Spleen (tissue), 11 donors: ENCODE measurements around the gene DSG1. TPM values are rescaled to one million over a fixed set of nuclear protein-coding genes. Genes with fewer than 3 reads are reported as not detected.

Experiments
- DNase-seq: peaks from one replicate; pipeline ENCODE4 v3.0.0-alpha.2; 2020
- H3K27ac ChIP-seq, 8 donors: fragments of 200-600 bp; sonication (generic) in 7 of 8; 1 replicate in 4 of 8; 2 replicates in 4 of 8; pipeline versions ENCODE4 v1.5.0 to v1.8.0; 2016 to 2021; ENCODE audit warnings: inconsistent platforms in 4 of 8, mild to moderate bottlenecking in 4 of 8, moderate library complexity in 1 of 8
- H3K27me3 ChIP-seq, 7 donors: fragments of 200-600 bp; sonication (generic) in 6 of 7; replicated peaks in 1 of 7; 1 replicate in 4 of 7; 2 replicates in 3 of 7; pipeline versions ENCODE4 v1.5.0 to v1.8.0; 2016 to 2021; ENCODE audit warnings: inconsistent platforms in 3 of 7, mild to moderate bottlenecking in 1 of 7
- H3K36me3 ChIP-seq, 6 donors: fragments of 200-600 bp; sonication (generic) in 5 of 6; 1 replicate in 4 of 6; 2 replicates in 2 of 6; pipeline versions ENCODE4 v1.5.0 to v1.8.0; 2016 to 2021; ENCODE audit warnings: inconsistent platforms in 2 of 6
- H3K4me1 ChIP-seq, 6 donors: fragments of 200-600 bp; sonication (generic) in 5 of 6; 1 replicate in 3 of 6; 2 replicates in 3 of 6; pipeline versions ENCODE4 v1.5.0 to v1.8.0; 2016 to 2021; ENCODE audit warnings: inconsistent platforms in 3 of 6
- H3K4me3 ChIP-seq, 8 donors: fragments of 200-600 bp; sonication (generic) in 7 of 8; 1 replicate in 4 of 8; 2 replicates in 4 of 8; pipeline versions ENCODE4 v1.5.0 to v1.8.0; 2016 to 2021; ENCODE audit warnings: inconsistent platforms in 4 of 8, mild to moderate bottlenecking in 4 of 8, moderate library complexity in 2 of 8
- H3K9me3 ChIP-seq, 8 donors: fragments of 200-600 bp; sonication (generic) in 7 of 8; 1 replicate in 4 of 8; 2 replicates in 4 of 8; pipeline versions ENCODE4 v1.5.0 to v1.8.0; 2016 to 2021; ENCODE audit warnings: inconsistent platforms in 4 of 8
- POLR2A ChIP-seq, 3 donors: fragments of 450-650 bp; IDR thresholded peaks; one replicate each; pipeline ENCODE4 v1.5.1; 2017; ENCODE audit warnings: antibody characterized with exemption in 3 of 3, mild to moderate bottlenecking in 1 of 3
- POLR2AphosphoS5 ChIP-seq, 3 donors: sonication (generic); formaldehyde crosslinking; IDR thresholded peaks; one replicate each; pipeline ENCODE4 v1.5.1; 2017; ENCODE audit warnings: antibody characterized with exemption in 3 of 3
- WGBS, 5 donors: extraction: QIAGEN DNeasy Blood & Tissue Kit in 3 of 5; methylation state at CpG; one replicate each; pipeline versions ENCODE4 v1.1.5 to v1.1.7; 2013 to 2018; 5-methylcytosine and 5-hydroxymethylcytosine counted together
- intact Hi-C: fragments of 100-400 bp; cut with DNase I; formaldehyde crosslinking; loops from one replicate; pipeline ENCODE4 v1.15.0; 2023; ENCODE audit warnings: low total_unique reads
- polyA plus RNA-seq, 3 donors: library from polyadenylated mRNA; stranded (reverse); fragments of 200-250 nt; gene quantifications; one replicate each; pipeline ENCODE4 v1.2.1, GENCODE V29; 2013
- total RNA-seq, 7 donors: library from RNA; depleted of rRNA in 3 of 7; stranded (reverse); fragments of >200 nt in 3 of 7; fragmentation: NEBNext Ultra II Directional in 4 of 7; extraction: Animal tissue kit (Norgen Biotek cat#: 25700) in 4 of 7; gene quantifications; one replicate each; pipeline versions ENCODE4 v1.1.0 to v1.2.1, GENCODE V29; 2016 to 2021
- TF ChIP-seq, protein P1 (sequence below), 11 experiments: fragments of 200-600 bp in 7 of 11; fragments of 450-650 bp in 4 of 11; sonication (generic) in 4 of 11; IDR thresholded peaks in 8 of 11; conservative IDR thresholded peaks in 3 of 11; 1 replicate in 7 of 11; 2 replicates in 4 of 11; pipeline versions ENCODE4 v1.4.0 to v1.8.0; 2016 to 2021; ENCODE audit warnings: antibody characterized with exemption in 11 of 11, inconsistent platforms in 4 of 11, mild to moderate bottlenecking in 1 of 11
- donor health status: healthy with polysubstance abuse.
- donor health status: DM: no; HTN: no; CAD: no; lungs with moderate emphysema.
- donor health status: DM: no; HTN: no; CAD: no.
- donor health status: Bipolar disorder and iron deficiency.
- donor health status: healthy.
- donor health status: DM: no; HTN: no; CAD: no.
- donor health status: DM: yes; HTN: yes; CAD: no.

The DSG1 gene
- total and polyA plus RNA-seq, 10 donors, result not detected

- Histone ChIP-seq H3K36me3 (no peaks in the 10 kb centered on the region), H3K27ac (no peak overlapping the region), H3K4me1 (peaks cover 0 to 7% (median 2%) of the 10 kb centered on the region in 6 donors), H3K27me3 (no peaks in the 10 kb centered on the region), H3K4me3 (no peak overlapping the region), H3K9me3 (no peaks in the 10 kb centered on the region)
- intact Hi-C loops, result no loop called here
- no peak for DNase-seq
- 24 to 34% (median 28%) methylated on average over 6 of the region's 6 CpGs for WGBS, 5 donors
- TF ChIP-seq, protein P1, sequence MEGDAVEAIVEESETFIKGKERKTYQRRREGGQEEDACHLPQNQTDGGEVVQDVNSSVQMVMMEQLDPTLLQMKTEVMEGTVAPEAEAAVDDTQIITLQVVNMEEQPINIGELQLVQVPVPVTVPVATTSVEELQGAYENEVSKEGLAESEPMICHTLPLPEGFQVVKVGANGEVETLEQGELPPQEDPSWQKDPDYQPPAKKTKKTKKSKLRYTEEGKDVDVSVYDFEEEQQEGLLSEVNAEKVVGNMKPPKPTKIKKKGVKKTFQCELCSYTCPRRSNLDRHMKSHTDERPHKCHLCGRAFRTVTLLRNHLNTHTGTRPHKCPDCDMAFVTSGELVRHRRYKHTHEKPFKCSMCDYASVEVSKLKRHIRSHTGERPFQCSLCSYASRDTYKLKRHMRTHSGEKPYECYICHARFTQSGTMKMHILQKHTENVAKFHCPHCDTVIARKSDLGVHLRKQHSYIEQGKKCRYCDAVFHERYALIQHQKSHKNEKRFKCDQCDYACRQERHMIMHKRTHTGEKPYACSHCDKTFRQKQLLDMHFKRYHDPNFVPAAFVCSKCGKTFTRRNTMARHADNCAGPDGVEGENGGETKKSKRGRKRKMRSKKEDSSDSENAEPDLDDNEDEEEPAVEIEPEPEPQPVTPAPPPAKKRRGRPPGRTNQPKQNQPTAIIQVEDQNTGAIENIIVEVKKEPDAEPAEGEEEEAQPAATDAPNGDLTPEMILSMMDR (IDR thresholded peaks at IDR 0.05 in 8 of 11, conservative IDR thresholded peaks at IDR 0.05 in 3 of 11), result no peak
- TF ChIP-seq POLR2AphosphoS5 (IDR thresholded peaks at IDR 0.05), result no peak
- no peak for TF ChIP-seq POLR2A (IDR thresholded peaks at IDR 0.05)
Measured at GRCh38 chr18:31399306-31400032, 81.5 kb downstream of the DSG1 start.

DNA sequence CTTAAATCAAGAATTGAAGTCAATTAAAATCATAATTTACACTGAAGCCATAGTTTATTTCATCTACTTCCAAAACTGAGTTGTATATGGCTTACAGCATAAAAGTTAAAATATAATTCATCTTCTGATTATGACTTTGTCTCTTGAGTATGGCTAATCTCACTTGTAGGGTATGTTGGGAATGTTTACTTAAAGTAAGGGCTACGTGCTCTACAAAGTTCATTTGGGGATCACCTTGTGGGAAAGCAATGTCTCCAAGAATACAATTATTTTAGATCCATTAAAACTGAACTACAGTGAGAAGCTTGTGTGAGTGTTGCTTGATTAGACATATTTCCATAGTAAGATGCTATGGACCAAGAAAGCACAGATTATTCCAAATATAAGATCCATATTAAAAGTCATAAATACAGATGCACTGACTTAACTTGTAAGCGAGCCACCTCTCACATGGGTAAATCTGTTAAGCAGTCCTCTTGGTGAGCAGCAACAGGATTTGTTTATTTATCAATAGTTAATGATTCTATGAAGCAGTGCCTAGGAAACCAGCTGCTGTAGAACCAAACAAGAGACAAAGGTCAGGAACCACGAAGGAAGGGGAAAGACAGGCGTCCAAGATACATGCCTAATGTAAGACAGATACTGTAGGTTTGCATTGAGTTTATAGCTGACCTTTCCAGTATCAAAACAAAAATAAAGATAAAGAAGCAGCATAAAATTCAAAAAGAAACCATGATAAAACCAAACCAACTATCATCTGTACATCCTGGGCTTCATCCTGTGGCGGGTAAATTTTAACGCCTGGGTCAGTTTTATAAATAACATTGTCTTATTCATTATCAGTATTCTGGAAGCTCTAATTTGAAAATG is 83.4 kb downstream of the DSG1 start:
- no peak for DNase-seq

GRCh38 chr18:31402026-31402373 is 84.0 kb downstream of the DSG1 start:
- TF ChIP-seq, protein P1 (IDR thresholded peaks at IDR 0.05 in 8 of 11, conservative IDR thresholded peaks at IDR 0.05 in 3 of 11), result no peak
- no peak for TF ChIP-seq POLR2A (IDR thresholded peaks at IDR 0.05)
- no peak for TF ChIP-seq POLR2AphosphoS5 (IDR thresholded peaks at IDR 0.05)
- no peaks in the 10 kb centered on the region for H3K9me3 ChIP-seq
- no peaks in the 10 kb centered on the region for H3K36me3 ChIP-seq
- no peak overlapping the region for H3K4me3 ChIP-seq
- intact Hi-C loops, result no loop called here
- no peak overlapping the region for H3K27ac ChIP-seq
- no peak for DNase-seq
- H3K27me3 ChIP-seq, result no peaks in the 10 kb centered on the region
- H3K4me1 ChIP-seq, result peaks cover 0 to 5% (median 0%) of the 10 kb centered on the region in 6 donors

More for the DNA sequence above, 83.4 kb downstream of the DSG1 start:
- no peak for TF ChIP-seq POLR2AphosphoS5 (IDR thresholded peaks at IDR 0.05)
- TF ChIP-seq, protein P1 (IDR thresholded peaks at IDR 0.05 in 8 of 11, conservative IDR thresholded peaks at IDR 0.05 in 3 of 11), result no peak
- TF ChIP-seq POLR2A (IDR thresholded peaks at IDR 0.05), result no peak
- H3K27me3 ChIP-seq, result no peaks in the 10 kb centered on the region
- no peaks in the 10 kb centered on the region for H3K36me3 ChIP-seq
- H3K9me3 ChIP-seq, result no peaks in the 10 kb centered on the region
- intact Hi-C loops, result no loop called here
- 82 to 91% (median 87%) methylated on average over 6 of the region's 6 CpGs for WGBS, 5 donors
- peaks cover 0 to 7% (median 2%) of the 10 kb centered on the region in 6 donors for H3K4me1 ChIP-seq
- H3K27ac ChIP-seq, result no peak overlapping the region
- H3K4me3 ChIP-seq, result no peak overlapping the region

DNA sequence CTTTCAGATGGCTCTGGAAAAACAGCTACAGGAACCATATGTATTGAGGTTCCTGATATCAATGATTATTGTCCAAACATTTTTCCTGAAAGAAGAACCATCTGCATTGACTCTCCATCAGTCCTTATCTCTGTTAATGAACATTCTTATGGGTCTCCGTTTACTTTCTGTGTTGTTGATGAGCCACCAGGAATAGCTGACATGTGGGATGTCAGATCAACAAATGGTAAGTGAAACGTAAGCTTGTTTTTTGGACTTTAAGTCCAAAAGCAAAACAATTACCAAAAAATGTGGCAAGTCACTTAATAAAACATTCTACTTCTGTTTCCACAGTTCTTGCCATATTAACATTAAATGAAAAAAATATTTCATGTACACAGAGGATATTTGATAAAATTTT is 85.4 kb downstream of the DSG1 start:
- DNase-seq, result no peak
- WGBS, 5 donors, result 60 to 86% (median 69%) methylated on average over 2 of the region's 2 CpGs
- intact Hi-C loops, result no loop called here
- Histone ChIP-seq H3K27me3 (no peaks in the 10 kb centered on the region), H3K4me1 (peaks cover 0 to 5% (median 0%) of the 10 kb centered on the region in 6 donors), H3K9me3 (no peaks in the 10 kb centered on the region), H3K36me3 (no peaks in the 10 kb centered on the region), H3K4me3 (no peak overlapping the region), H3K27ac (no peak overlapping the region)
- TF ChIP-seq POLR2AphosphoS5 (IDR thresholded peaks at IDR 0.05) (no peak), POLR2A (IDR thresholded peaks at IDR 0.05) (no peak)
- TF ChIP-seq, protein P1 (IDR thresholded peaks at IDR 0.05 in 8 of 11, conservative IDR thresholded peaks at IDR 0.05 in 3 of 11), result no peak
